Caco-2 (cell line): ENCODE measurements around the gene ZNF555. TPM values are rescaled to one million over a fixed set of nuclear protein-coding genes. Genes with fewer than 3 reads are reported as not detected.

Source experiments
- BruUV-seq: library from RNA; stranded (reverse); fragments of 400-500 nt; replicated peaks from 2 replicates; lab custom pipeline; 2021; lab: Mats Ljungman, UMichigan
- CTCF ChIA-PET: fragments of 300-600 bp; sonication (Branson Sonifier 250); formaldehyde crosslinking; loops from one replicate; lab custom pipeline; 2022; ENCODE audit warnings: antibody characterized with exemption; lab: Charles Lee
- POLR2A ChIA-PET: fragments of 300-600 bp; sonication (Branson Sonifier 250); formaldehyde crosslinking; loops from one replicate; lab custom pipeline; 2022; ENCODE audit warnings: antibody characterized with exemption; lab: Charles Lee
- DNase-seq, 2 experiments: peaks; one replicate each; pipeline versions ENCODE4 v3.0.0 to v3.0.0-alpha.2; 2020 to 2022
- H3K27me3 ChIP-seq: replicated peaks from 2 replicates; pipeline ENCODE4 v1.6.0; 2011; ENCODE audit warnings: low read length; ENCODE audit not compliant: control insufficient read depth, insufficient read depth
- H3K36me3 ChIP-seq: 2 replicates; pipeline ENCODE4 v1.5.1; 2011; ENCODE audit warnings: low read length; ENCODE audit not compliant: control insufficient read depth, insufficient read depth
- H3K4me1 ChIP-seq: fragments of 250-450 bp; sonication (Bioruptor Pico); 2 replicates; pipeline ENCODE4 v1.5.1; 2020; ENCODE audit warnings: mild to moderate bottlenecking
- H3K4me3 ChIP-seq: 2 replicates; pipeline ENCODE4 v1.5.1; 2011; ENCODE audit warnings: low read depth, mild to moderate bottlenecking, control low read depth, low read length
- H3K9me3 ChIP-seq: fragments of 250-450 bp; sonication (Bioruptor Pico); 2 replicates; pipeline ENCODE4 v1.5.1; 2020; ENCODE audit warnings: mild to moderate bottlenecking, moderate library complexity
- H3K27ac Mint-ChIP-seq: one replicate; pipeline ENCODE4 v1.8.0; 2022; ENCODE audit warnings: mixed read lengths; ENCODE audit not compliant: unreplicated experiment
- H3K27me3 Mint-ChIP-seq: one replicate; pipeline ENCODE4 v1.8.0; 2022; ENCODE audit warnings: mixed read lengths; ENCODE audit not compliant: insufficient read depth, unreplicated experiment
- H3K36me3 Mint-ChIP-seq: one replicate; pipeline ENCODE4 v1.8.0; 2022; ENCODE audit warnings: mild to moderate bottlenecking, mixed read lengths; ENCODE audit not compliant: insufficient read depth, unreplicated experiment
- H3K4me1 Mint-ChIP-seq: one replicate; pipeline ENCODE4 v1.8.0; 2022; ENCODE audit warnings: low read depth, mixed read lengths; ENCODE audit not compliant: unreplicated experiment
- H3K4me3 Mint-ChIP-seq: one replicate; pipeline ENCODE4 v1.8.0; 2022; ENCODE audit warnings: mild to moderate bottlenecking, moderate library complexity, mixed read lengths; ENCODE audit not compliant: unreplicated experiment
- H3K9me3 Mint-ChIP-seq: one replicate; pipeline ENCODE4 v1.8.0; 2022; ENCODE audit warnings: mixed read lengths; ENCODE audit not compliant: unreplicated experiment
- intact Hi-C: fragments of 100-400 bp; cut with micrococcal nuclease; formaldehyde crosslinking; loops from one replicate; pipeline ENCODE4 v1.10.0; 2022; ENCODE audit not compliant: unreplicated experiment
- total RNA-seq: library from RNA; stranded (reverse); gene quantifications from 2 replicates; pipeline ENCODE4 v1.2.3, GENCODE V29; 2022
- TF ChIP-seq, protein P1 (sequence below), 2 experiments: fragments of 200-600 bp in 1 of 2; IDR thresholded peaks; 1 replicate in 1 of 2; 2 replicates in 1 of 2; pipeline versions ENCODE4 v1.5.1 to v1.8.0; 2011 to 2022; ENCODE audit warnings: antibody characterized with exemption in 1 of 2, control low read depth in 1 of 2, inconsistent platforms in 1 of 2, low read depth in 1 of 2, low read length in 1 of 2, mild to moderate bottlenecking in 1 of 2, moderate library complexity in 1 of 2; ENCODE audit not compliant: insufficient read depth in 1 of 2, severe bottlenecking in 1 of 2, unreplicated experiment in 1 of 2

Gene ZNF555
- total RNA-seq, 1 experiment from 2014 or later, result 4.7 TPM

DNA sequence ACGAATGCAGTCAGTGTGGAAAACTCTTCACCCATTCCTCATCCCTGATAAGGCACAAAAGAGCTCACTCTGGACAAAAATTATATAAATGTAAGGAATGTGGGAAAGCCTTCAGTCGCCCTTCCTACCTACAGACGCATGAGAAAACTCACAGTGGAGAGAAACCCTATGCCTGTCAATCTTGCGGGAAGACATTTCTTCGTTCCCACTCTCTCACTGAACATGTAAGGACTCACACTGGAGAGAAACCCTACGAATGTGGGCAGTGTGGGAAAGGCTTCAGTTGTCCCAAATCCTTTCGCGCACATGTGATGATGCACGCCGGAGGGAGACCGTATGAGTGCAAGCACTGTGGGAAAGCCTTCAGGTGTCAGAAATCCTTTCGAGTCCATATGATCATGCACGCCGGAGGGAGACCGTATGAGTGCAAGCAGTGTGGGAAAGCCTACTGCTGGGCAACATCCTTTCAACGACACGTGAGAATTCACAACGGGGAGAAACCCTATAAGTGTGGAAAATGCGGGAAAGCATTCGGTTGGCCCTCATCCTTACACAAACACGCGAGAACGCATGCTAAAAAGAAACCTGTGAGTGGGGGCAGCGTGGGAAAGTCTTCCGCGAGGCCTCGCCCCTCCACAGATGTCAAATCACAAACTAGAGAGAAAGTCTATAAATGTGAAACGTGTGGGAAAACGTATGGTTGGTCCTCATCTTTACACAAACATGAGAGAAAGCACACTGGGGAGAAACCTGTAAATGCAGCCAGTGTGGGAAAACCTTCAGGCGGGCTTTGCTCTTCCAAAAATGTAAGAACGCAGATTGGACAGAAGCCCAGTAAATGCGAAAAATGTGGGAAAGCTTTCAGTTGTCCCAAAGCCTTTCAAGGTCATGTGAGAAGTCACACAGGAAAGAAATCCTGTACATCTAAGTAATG, 36.4 kb downstream of the ZNF555 start:
- Histone ChIP-seq H3K27me3 (no peaks in the 10 kb centered on the region), H3K9me3 (peaks cover 17% of the 10 kb centered on the region), H3K4me3 (no peak overlapping the region), H3K36me3 (no peaks in the 10 kb centered on the region), H3K4me1 (no peaks in the 10 kb centered on the region)
- POLR2A ChIA-PET, result no interaction called here
- no TSS peak for BruUV-seq
- CTCF ChIA-PET, result no interaction called here
- no peaks in the 10 kb centered on the region for H3K9me3 Mint-ChIP-seq
- no peak overlapping the region for H3K4me3 Mint-ChIP-seq
- H3K4me1 Mint-ChIP-seq, result no peaks in the 10 kb centered on the region
- no peaks in the 10 kb centered on the region for H3K27me3 Mint-ChIP-seq
- no peak overlapping the region for H3K27ac Mint-ChIP-seq
- TF ChIP-seq, protein P1, sequence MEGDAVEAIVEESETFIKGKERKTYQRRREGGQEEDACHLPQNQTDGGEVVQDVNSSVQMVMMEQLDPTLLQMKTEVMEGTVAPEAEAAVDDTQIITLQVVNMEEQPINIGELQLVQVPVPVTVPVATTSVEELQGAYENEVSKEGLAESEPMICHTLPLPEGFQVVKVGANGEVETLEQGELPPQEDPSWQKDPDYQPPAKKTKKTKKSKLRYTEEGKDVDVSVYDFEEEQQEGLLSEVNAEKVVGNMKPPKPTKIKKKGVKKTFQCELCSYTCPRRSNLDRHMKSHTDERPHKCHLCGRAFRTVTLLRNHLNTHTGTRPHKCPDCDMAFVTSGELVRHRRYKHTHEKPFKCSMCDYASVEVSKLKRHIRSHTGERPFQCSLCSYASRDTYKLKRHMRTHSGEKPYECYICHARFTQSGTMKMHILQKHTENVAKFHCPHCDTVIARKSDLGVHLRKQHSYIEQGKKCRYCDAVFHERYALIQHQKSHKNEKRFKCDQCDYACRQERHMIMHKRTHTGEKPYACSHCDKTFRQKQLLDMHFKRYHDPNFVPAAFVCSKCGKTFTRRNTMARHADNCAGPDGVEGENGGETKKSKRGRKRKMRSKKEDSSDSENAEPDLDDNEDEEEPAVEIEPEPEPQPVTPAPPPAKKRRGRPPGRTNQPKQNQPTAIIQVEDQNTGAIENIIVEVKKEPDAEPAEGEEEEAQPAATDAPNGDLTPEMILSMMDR (IDR thresholded peaks at IDR 0.05; ENCODE audit: insufficient read depth in 1 of 2, low read depth in 1 of 2, low read length in 1 of 2, severe bottlenecking in 1 of 2, unreplicated experiment in 1 of 2), result no peak
- intact Hi-C loops, result no loop called here
- DNase-seq, result no peak
- H3K36me3 Mint-ChIP-seq, result peaks cover 11% of the 10 kb centered on the region

DNA sequence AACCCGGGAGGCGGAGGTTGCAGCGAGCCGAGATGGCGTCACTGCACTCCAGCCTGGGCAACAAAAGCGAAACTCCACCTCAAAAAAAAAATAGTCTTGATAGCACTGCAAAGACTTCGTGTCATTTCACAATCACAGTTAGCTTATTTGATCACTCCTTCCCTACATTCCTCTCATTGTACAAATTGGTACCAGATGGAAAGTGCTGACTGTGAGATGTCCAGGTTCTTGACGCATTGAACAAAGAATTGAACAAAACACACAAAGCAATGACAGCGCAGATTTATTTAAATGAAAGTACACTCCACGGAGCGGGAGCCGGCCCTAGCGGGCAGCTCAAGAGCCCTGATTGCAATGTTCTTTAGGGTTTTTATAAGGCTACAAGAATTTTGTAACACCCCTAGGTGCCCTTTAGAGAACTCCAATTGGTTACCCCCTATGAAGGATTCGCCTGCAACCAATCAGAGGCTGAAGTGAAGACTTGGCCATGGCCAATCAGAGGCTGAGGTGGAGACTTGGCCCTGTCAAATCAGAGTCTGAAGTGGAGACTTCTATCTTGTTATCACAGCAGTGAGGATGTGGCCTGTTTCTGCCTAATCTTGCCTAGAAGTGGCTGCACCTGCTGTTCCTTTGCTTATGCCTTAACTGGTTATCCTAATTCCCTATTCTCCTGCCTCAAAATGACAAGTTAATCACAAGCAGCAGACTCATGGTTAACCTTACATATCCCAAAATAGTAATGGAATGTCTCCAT, 42.6 kb downstream of the ZNF555 start:
- peaks cover 11% of the 10 kb centered on the region for H3K4me1 Mint-ChIP-seq
- TF ChIP-seq, protein P1 (IDR thresholded peaks at IDR 0.05; ENCODE audit: insufficient read depth in 1 of 2, low read depth in 1 of 2, low read length in 1 of 2, severe bottlenecking in 1 of 2, unreplicated experiment in 1 of 2), result no peak
- no peaks in the 10 kb centered on the region for H3K27me3 Mint-ChIP-seq
- Histone ChIP-seq H3K4me3 (no peak overlapping the region), H3K9me3 (no peaks in the 10 kb centered on the region; the same call in 1 of the 2 replicates), H3K27me3 (no peaks in the 10 kb centered on the region), H3K4me1 (0 out of 2 replicates have a peak, but pooled peaks cover 5% of the 10 kb centered on the region), H3K36me3 (no peaks in the 10 kb centered on the region)
- H3K27ac Mint-ChIP-seq, result no peak overlapping the region
- peaks cover 8% of the 10 kb centered on the region for H3K36me3 Mint-ChIP-seq
- intact Hi-C loops, result no loop called here
- no peak overlapping the region for H3K4me3 Mint-ChIP-seq
- POLR2A ChIA-PET, result no interaction called here
- CTCF ChIA-PET, result no interaction called here
- DNase-seq, result no peak
- H3K9me3 Mint-ChIP-seq, result no peaks in the 10 kb centered on the region
- BruUV-seq, result no TSS peak

DNA sequence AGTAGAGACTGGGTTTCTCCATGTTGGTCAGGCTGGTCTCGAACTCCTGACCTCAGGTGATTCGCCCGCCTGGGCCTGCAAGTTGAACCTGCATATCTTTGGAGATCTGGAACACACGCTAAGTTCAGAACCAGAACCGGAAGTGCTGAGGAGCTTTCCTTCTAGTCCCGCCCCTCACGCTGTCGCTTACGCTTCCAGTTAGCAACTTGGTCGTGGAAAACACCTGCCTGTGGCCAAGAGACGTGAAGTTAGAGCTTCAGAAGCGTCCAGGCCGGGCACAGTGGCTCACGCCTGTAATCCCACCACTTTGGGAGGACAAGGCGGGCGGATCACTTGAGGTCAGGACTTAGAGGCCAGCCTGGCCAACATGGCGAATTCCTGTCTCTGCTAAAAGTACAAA, 44.5 kb downstream of the ZNF555 start:
- intact Hi-C loops, result no loop called here
- no peak overlapping the region for H3K4me3 Mint-ChIP-seq
- Histone ChIP-seq H3K36me3 (no peaks in the 10 kb centered on the region), H3K27me3 (no peaks in the 10 kb centered on the region), H3K4me3 (no peak overlapping the region), H3K9me3 (peaks cover 3% of the 10 kb centered on the region; the same call in 1 of the 2 replicates), H3K4me1 (0 out of 2 replicates have a peak, but pooled peaks cover 5% of the 10 kb centered on the region)
- POLR2A ChIA-PET, result no interaction called here
- BruUV-seq, result no TSS peak
- H3K27ac Mint-ChIP-seq, result no peak overlapping the region
- peaks cover 16% of the 10 kb centered on the region for H3K36me3 Mint-ChIP-seq
- peaks cover 11% of the 10 kb centered on the region for H3K4me1 Mint-ChIP-seq
- CTCF ChIA-PET, result interaction anchor here (1.2 kb wide), 1 partner anchor 65 kb away, joined by 3 read pairs; no protein-coding TSS in a partner anchor
- TF ChIP-seq, protein P1 (IDR thresholded peaks at IDR 0.05; ENCODE audit: insufficient read depth in 1 of 2, low read depth in 1 of 2, low read length in 1 of 2, severe bottlenecking in 1 of 2, unreplicated experiment in 1 of 2), result no peak
- H3K27me3 Mint-ChIP-seq, result no peaks in the 10 kb centered on the region
- H3K9me3 Mint-ChIP-seq, result no peaks in the 10 kb centered on the region
- no peak for DNase-seq
